SK-N-SH treated with all-trans-retinoic acid at 6 μM for 48 hours (cell line): Measurements from ENCODE around the gene CDC20B.
"Not testable (repeated sequence)": the region's sequence is repeated elsewhere in the genome, so short reads cannot be mapped to it uniquely, and the experiment has no call there.

ENCODE experiments used
- ATAC-seq: fragments of 200-7000 bp; cut with Tn5 transposase; 3 replicates; pipeline ENCODE4 v1.9.1; 2020; ENCODE audit warnings: mild to moderate bottlenecking, moderate library complexity
- ARNTL ChIP-seq: fragments of 450-650 bp; formaldehyde crosslinking; IDR thresholded peaks from 2 replicates; pipeline ENCODE4 v1.5.0; 2020; ENCODE audit warnings: low read depth, mild to moderate bottlenecking, moderate library complexity, borderline replicate concordance
- BACH2 ChIP-seq: fragments of 250-450 bp; sonication (Bioruptor Pico); IDR thresholded peaks from 2 replicates; pipeline ENCODE4 v1.9.0; 2021; ENCODE audit warnings: mild to moderate bottlenecking, borderline replicate concordance
- CSDC2 ChIP-seq: fragments of 250-450 bp; sonication (Bioruptor Pico); IDR thresholded peaks from 2 replicates; pipeline ENCODE4 v1.5.0; 2020; ENCODE audit warnings: mild to moderate bottlenecking, moderate library complexity
- ESRRG ChIP-seq: fragments of 250-450 bp; sonication (Bioruptor Pico); IDR thresholded peaks from 2 replicates; pipeline ENCODE4 v1.6.1; 2021; ENCODE audit warnings: mild to moderate bottlenecking
- GLIS3 ChIP-seq: fragments of 250-450 bp; sonication (Bioruptor Pico); IDR thresholded peaks from 2 replicates; pipeline ENCODE4 v1.5.0; 2020; ENCODE audit warnings: mild to moderate bottlenecking, moderate library complexity
- ISL1 ChIP-seq: fragments of 250-450 bp; sonication (Bioruptor Pico); IDR thresholded peaks from 2 replicates; pipeline ENCODE4 v2.1.2; 2022; ENCODE audit warnings: mild to moderate bottlenecking, moderate library complexity
- OSR1 ChIP-seq: fragments of 250-450 bp; sonication (Bioruptor Pico); IDR thresholded peaks from 2 replicates; pipeline ENCODE4 v1.8.0; 2022; ENCODE audit warnings: moderate library complexity, mild to moderate bottlenecking, inconsistent platforms
- POU6F1 ChIP-seq: fragments of 250-450 bp; sonication (Bioruptor Pico); IDR thresholded peaks from 2 replicates; pipeline ENCODE4 v1.8.0; 2021; ENCODE audit warnings: low read depth, mild to moderate bottlenecking, moderate library complexity, borderline replicate concordance
- RARB ChIP-seq: fragments of 250-450 bp; sonication (Bioruptor Pico); IDR thresholded peaks from 2 replicates; pipeline ENCODE4 v1.8.0; 2021; ENCODE audit warnings: mild to moderate bottlenecking, moderate library complexity
- SNAI2 ChIP-seq: fragments of 250-450 bp; sonication (Bioruptor Pico); IDR thresholded peaks from 2 replicates; pipeline ENCODE4 v1.5.0; 2020; ENCODE audit warnings: mild to moderate bottlenecking, moderate library complexity
- TCF4 ChIP-seq: fragments of 250-450 bp; sonication (Bioruptor Pico); IDR thresholded peaks from 2 replicates; pipeline ENCODE4 v1.8.0; 2021; ENCODE audit warnings: mild to moderate bottlenecking, moderate library complexity, borderline replicate concordance
- TOX ChIP-seq: fragments of 250-450 bp; sonication (Bioruptor Pico); IDR thresholded peaks from 2 replicates; pipeline ENCODE4 v1.8.0; 2021; ENCODE audit warnings: mild to moderate bottlenecking, moderate library complexity, borderline replicate concordance
- TSHZ2 ChIP-seq: fragments of 250-450 bp; sonication (Bioruptor Pico); IDR thresholded peaks from 2 replicates; pipeline ENCODE4 v1.5.0; 2020; ENCODE audit warnings: mild to moderate bottlenecking, moderate library complexity
- ZC3H10 ChIP-seq: fragments of 250-450 bp; sonication (Bioruptor Pico); IDR thresholded peaks from 2 replicates; pipeline ENCODE4 v1.5.1; 2021; ENCODE audit warnings: mild to moderate bottlenecking, moderate library complexity
- ZFP3 ChIP-seq: fragments of 250-450 bp; sonication (Bioruptor Pico); IDR thresholded peaks from 2 replicates; pipeline ENCODE4 v1.5.0; 2020; ENCODE audit warnings: mild to moderate bottlenecking, moderate library complexity
- ZFP30 ChIP-seq: fragments of 450-650 bp; formaldehyde crosslinking; IDR thresholded peaks from 2 replicates; pipeline ENCODE4 v1.5.0; 2022; ENCODE audit warnings: mild to moderate bottlenecking, moderate library complexity
- ZNF565 ChIP-seq: fragments of 450-650 bp; formaldehyde crosslinking; conservative IDR thresholded peaks from 2 replicates; pipeline ENCODE4 v1.5.0; 2020; ENCODE audit warnings: low read depth, mild to moderate bottlenecking, moderate library complexity
- ZNF70 ChIP-seq: fragments of 450-650 bp; formaldehyde crosslinking; IDR thresholded peaks from 2 replicates; pipeline ENCODE4 v1.5.0; 2020; ENCODE audit warnings: mild to moderate bottlenecking, moderate library complexity
- ZNF8 ChIP-seq: fragments of 450-650 bp; formaldehyde crosslinking; IDR thresholded peaks from 2 replicates; pipeline ENCODE4 v1.5.0; 2020; ENCODE audit warnings: mild to moderate bottlenecking, moderate library complexity
- TF ChIP-seq, protein P1 (sequence below): fragments of 250-450 bp; sonication (Bioruptor Pico); IDR thresholded peaks from 2 replicates; pipeline ENCODE4 v1.5.1; 2021; ENCODE audit warnings: mild to moderate bottlenecking, moderate library complexity
- TF ChIP-seq, protein P2 (sequence below): fragments of 250-450 bp; sonication (Bioruptor Pico); IDR thresholded peaks from 2 replicates; pipeline ENCODE4 v1.8.0; 2020; ENCODE audit warnings: mild to moderate bottlenecking, moderate library complexity, borderline replicate concordance

Gene CDC20B

DNA sequence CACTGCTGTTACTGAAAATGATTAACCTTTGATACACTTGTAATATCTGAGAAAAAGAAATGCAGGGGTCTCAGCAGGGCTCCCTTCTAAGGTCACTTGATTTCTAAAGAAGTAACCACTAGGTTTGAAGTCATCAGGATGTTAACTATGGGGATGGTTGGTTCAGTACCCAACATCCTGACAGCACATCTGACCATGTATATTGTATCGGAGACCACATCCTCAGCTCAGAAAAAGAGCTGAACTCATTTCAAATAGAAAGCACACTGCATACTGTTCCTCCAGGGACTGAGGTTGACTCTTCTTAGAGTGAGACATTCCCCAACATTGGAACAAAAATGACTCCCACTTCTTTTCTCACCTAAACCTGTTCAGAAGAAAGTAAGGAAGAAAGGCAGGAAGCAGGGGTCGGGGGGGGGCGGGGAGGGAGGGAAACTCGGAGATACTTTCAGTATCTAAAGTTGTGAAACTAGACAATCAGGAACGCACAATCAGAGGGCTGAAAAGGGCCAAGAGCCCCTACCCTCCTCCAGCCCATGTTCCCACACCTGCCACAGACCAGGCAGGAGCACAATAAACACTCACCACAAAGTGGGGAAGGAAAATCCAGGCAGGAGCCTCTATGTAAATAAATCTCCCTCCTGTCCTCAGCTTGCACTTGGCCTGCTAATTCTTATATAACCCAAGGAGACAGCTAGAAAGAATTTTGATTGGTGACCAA, 71.3 kb downstream of the CDC20B start:
- TF ChIP-seq TSHZ2 (CRISPR knock-in tag) (no peak), GLIS3 (CRISPR knock-in tag) (no peak), POU6F1 (CRISPR knock-in tag) (no peak), ISL1 (CRISPR knock-in tag) (no peak), ARNTL (CRISPR knock-in tag) (no peak), ZNF565 (no peak), ESRRG (CRISPR knock-in tag) (no peak), ZNF70 (CRISPR knock-in tag) (no peak), ZNF8 (CRISPR knock-in tag) (no peak), ZFP30 (CRISPR knock-in tag) (no peak), CSDC2 (no peak), TOX (CRISPR knock-in tag) (no peak), ZC3H10 (CRISPR knock-in tag) (no peak), BACH2 (CRISPR knock-in tag) (no peak), TCF4 (CRISPR knock-in tag) (no peak)
- ATAC-seq, result no peak

DNA sequence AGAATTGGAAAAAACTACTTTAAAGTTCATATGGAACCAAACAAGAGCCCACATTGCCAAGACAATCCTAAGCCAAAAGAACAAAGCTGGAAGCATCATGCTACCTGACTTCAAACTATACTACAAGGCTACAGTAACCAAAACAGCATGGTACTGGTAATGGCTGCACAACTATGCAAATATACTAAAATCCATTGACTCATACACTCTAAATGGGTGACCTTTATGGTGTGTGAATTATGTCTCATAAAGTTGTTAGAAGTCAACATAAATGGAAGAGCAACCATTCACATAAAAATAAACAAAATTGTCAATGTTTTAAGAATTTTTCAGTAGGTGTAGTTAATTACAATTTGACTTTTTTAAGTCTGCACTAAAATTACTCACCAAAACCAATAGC, 71.8 kb downstream of the CDC20B start:
- not testable (repeated sequence) for ATAC-seq

- TF ChIP-seq TCF4 (CRISPR knock-in tag) (no peak), ESRRG (CRISPR knock-in tag) (no peak), RARB (CRISPR knock-in tag) (no peak), ZFP30 (CRISPR knock-in tag) (no peak), POU6F1 (CRISPR knock-in tag) (no peak), ARNTL (CRISPR knock-in tag) (no peak), BACH2 (CRISPR knock-in tag) (no peak), OSR1 (no peak), TOX (CRISPR knock-in tag) (no peak), ZNF8 (CRISPR knock-in tag) (no peak), ZNF565 (no peak), TSHZ2 (CRISPR knock-in tag) (no peak), SNAI2 (no peak), CSDC2 (no peak), ISL1 (CRISPR knock-in tag) (no peak), GLIS3 (CRISPR knock-in tag) (no peak), ZFP3 (no peak), ZNF70 (CRISPR knock-in tag) (no peak)
- TF ChIP-seq, protein P1, sequence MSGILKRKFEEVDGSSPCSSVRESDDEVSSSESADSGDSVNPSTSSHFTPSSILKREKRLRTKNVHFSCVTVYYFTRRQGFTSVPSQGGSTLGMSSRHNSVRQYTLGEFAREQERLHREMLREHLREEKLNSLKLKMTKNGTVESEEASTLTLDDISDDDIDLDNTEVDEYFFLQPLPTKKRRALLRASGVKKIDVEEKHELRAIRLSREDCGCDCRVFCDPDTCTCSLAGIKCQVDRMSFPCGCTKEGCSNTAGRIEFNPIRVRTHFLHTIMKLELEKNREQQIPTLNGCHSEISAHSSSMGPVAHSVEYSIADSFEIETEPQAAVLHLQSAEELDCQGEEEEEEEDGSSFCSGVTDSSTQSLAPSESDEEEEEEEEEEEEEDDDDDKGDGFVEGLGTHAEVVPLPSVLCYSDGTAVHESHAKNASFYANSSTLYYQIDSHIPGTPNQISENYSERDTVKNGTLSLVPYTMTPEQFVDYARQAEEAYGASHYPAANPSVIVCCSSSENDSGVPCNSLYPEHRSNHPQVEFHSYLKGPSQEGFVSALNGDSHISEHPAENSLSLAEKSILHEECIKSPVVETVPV (CRISPR knock-in tag), result no peak
- TF ChIP-seq, protein P2, sequence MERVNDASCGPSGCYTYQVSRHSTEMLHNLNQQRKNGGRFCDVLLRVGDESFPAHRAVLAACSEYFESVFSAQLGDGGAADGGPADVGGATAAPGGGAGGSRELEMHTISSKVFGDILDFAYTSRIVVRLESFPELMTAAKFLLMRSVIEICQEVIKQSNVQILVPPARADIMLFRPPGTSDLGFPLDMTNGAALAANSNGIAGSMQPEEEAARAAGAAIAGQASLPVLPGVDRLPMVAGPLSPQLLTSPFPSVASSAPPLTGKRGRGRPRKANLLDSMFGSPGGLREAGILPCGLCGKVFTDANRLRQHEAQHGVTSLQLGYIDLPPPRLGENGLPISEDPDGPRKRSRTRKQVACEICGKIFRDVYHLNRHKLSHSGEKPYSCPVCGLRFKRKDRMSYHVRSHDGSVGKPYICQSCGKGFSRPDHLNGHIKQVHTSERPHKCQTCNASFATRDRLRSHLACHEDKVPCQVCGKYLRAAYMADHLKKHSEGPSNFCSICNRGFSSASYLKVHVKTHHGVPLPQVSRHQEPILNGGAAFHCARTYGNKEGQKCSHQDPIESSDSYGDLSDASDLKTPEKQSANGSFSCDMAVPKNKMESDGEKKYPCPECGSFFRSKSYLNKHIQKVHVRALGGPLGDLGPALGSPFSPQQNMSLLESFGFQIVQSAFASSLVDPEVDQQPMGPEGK, result no peak
- no peak for ATAC-seq
These were observed 76.1 kb downstream of the CDC20B start for GRCh38 chr5:55096861-55097260.
